ENCODE data around the gene CHMP4A. TPM values are rescaled to one million over a fixed set of nuclear protein-coding genes. Genes with fewer than 3 reads are reported as not detected.

CHMP4A gene
- total and polyA plus RNA-seq, 2 of the 13 experiments (the other 11 are each of a cell fraction or from before 2014, with no cell fraction given): 83.6 to 113 TPM

- TF ChIP-seq ZNF329 (CRISPR knock-in tag; IDR thresholded peaks at IDR 0.05; ENCODE audit: low read depth) (no peak; the same call in 1 of the 2 replicates), ZNF496 (CRISPR knock-in tag; IDR thresholded peaks at IDR 0.05; ENCODE audit: insufficient replicate concordance) (no peak), SAFB2 (CRISPR knock-in tag; IDR thresholded peaks at IDR 0.05; ENCODE audit: borderline replicate concordance, low read depth) (no peak; the same call in 1 of the 2 replicates), ZSCAN9 (CRISPR knock-in tag; IDR thresholded peaks at IDR 0.05; ENCODE audit: borderline replicate concordance) (peak; percentile 28; the same call in 1 of the 2 replicates), REPIN1 (CRISPR knock-in tag; IDR thresholded peaks at IDR 0.05; ENCODE audit: borderline replicate concordance, low read depth) (no peak), KDM3A (CRISPR knock-in tag; IDR thresholded peaks at IDR 0.05; ENCODE audit: low read depth) (peak; percentile 72), KLF12 (CRISPR knock-in tag; IDR thresholded peaks at IDR 0.05; ENCODE audit: borderline replicate concordance) (no peak; the same call in 1 of the 2 replicates), SAP130 (CRISPR knock-in tag; IDR thresholded peaks at IDR 0.05; ENCODE audit: low read depth) (peak; percentile 90), ZNF414 (CRISPR knock-in tag; IDR thresholded peaks at IDR 0.05) (no peak), ZNF468 (CRISPR knock-in tag; IDR thresholded peaks at IDR 0.05) (0 out of 2 replicates have a peak, but pooled peaks have one; percentile 70), JUND (CRISPR knock-in tag; IDR thresholded peaks at IDR 0.05) (peak; percentile 25; the same call in 1 of the 2 replicates), KLF11 (CRISPR knock-in tag; IDR thresholded peaks at IDR 0.05) (no peak), RBM39 (IDR thresholded peaks at IDR 0.05; ENCODE audit: low read depth, low read length, poor library complexity, severe bottlenecking) (peak; percentile 95), GLI4 (CRISPR knock-in tag; IDR thresholded peaks at IDR 0.05; ENCODE audit: borderline replicate concordance) (peak; percentile 93; the same call in 1 of the 2 replicates), SMAD3 (CRISPR knock-in tag; IDR thresholded peaks at IDR 0.05) (peak; percentile 88), RBAK (CRISPR knock-in tag; IDR thresholded peaks at IDR 0.05) (peak; percentile 39; the same call in 1 of the 2 replicates), NAIF1 (CRISPR knock-in tag; IDR thresholded peaks at IDR 0.05; ENCODE audit: borderline replicate concordance) (peak; percentile 88), TOE1 (CRISPR knock-in tag; IDR thresholded peaks at IDR 0.05) (peak; percentile 72)
- TF ChIP-seq, protein P1, sequence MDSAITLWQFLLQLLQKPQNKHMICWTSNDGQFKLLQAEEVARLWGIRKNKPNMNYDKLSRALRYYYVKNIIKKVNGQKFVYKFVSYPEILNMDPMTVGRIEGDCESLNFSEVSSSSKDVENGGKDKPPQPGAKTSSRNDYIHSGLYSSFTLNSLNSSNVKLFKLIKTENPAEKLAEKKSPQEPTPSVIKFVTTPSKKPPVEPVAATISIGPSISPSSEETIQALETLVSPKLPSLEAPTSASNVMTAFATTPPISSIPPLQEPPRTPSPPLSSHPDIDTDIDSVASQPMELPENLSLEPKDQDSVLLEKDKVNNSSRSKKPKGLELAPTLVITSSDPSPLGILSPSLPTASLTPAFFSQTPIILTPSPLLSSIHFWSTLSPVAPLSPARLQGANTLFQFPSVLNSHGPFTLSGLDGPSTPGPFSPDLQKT (CRISPR knock-in tag; IDR thresholded peaks at IDR 0.05; ENCODE audit: borderline replicate concordance): no peak
- TF ChIP-seq, protein P2, sequence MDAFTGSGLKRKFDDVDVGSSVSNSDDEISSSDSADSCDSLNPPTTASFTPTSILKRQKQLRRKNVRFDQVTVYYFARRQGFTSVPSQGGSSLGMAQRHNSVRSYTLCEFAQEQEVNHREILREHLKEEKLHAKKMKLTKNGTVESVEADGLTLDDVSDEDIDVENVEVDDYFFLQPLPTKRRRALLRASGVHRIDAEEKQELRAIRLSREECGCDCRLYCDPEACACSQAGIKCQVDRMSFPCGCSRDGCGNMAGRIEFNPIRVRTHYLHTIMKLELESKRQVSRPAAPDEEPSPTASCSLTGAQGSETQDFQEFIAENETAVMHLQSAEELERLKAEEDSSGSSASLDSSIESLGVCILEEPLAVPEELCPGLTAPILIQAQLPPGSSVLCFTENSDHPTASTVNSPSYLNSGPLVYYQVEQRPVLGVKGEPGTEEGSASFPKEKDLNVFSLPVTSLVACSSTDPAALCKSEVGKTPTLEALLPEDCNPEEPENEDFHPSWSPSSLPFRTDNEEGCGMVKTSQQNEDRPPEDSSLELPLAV (CRISPR knock-in tag; conservative IDR thresholded peaks at IDR 0.05; ENCODE audit: low read depth): no peak
- TF ChIP-seq, protein P3, sequence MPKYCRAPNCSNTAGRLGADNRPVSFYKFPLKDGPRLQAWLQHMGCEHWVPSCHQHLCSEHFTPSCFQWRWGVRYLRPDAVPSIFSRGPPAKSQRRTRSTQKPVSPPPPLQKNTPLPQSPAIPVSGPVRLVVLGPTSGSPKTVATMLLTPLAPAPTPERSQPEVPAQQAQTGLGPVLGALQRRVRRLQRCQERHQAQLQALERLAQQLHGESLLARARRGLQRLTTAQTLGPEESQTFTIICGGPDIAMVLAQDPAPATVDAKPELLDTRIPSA (CRISPR knock-in tag; IDR thresholded peaks at IDR 0.05; ENCODE audit: borderline replicate concordance): peak; percentile 31; the same call in 1 of the 2 replicates
- TF ChIP-seq, protein P4, sequence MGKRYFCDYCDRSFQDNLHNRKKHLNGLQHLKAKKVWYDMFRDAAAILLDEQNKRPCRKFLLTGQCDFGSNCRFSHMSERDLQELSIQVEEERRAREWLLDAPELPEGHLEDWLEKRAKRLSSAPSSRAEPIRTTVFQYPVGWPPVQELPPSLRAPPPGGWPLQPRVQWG (CRISPR knock-in tag; IDR thresholded peaks at IDR 0.05; ENCODE audit: borderline replicate concordance, low read depth): no peak
- TF ChIP-seq, protein P5, sequence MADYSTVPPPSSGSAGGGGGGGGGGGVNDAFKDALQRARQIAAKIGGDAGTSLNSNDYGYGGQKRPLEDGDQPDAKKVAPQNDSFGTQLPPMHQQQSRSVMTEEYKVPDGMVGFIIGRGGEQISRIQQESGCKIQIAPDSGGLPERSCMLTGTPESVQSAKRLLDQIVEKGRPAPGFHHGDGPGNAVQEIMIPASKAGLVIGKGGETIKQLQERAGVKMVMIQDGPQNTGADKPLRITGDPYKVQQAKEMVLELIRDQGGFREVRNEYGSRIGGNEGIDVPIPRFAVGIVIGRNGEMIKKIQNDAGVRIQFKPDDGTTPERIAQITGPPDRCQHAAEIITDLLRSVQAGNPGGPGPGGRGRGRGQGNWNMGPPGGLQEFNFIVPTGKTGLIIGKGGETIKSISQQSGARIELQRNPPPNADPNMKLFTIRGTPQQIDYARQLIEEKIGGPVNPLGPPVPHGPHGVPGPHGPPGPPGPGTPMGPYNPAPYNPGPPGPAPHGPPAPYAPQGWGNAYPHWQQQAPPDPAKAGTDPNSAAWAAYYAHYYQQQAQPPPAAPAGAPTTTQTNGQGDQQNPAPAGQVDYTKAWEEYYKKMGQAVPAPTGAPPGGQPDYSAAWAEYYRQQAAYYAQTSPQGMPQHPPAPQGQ (CRISPR knock-in tag; IDR thresholded peaks at IDR 0.05; ENCODE audit: borderline replicate concordance): no peak; the same call in 1 of the 2 replicates
Measured at GRCh38 chr14:24232121-24232644, 18.9 kb upstream of the CHMP4A start, which contains the start of gene NEDD8 (continued).

All from HepG2 (cell line).